ENCODE data around the gene CYP2S1. TPM values are rescaled to one million over a fixed set of nuclear protein-coding genes. Genes with fewer than 3 reads are reported as not detected.

The CYP2S1 gene
- total and polyA plus RNA-seq, 9 of the 15 experiments (the other 6 are each of a cell fraction or from before 2014, with no cell fraction given): 0.07 to 1.9 (median 0.41) TPM

DNA sequence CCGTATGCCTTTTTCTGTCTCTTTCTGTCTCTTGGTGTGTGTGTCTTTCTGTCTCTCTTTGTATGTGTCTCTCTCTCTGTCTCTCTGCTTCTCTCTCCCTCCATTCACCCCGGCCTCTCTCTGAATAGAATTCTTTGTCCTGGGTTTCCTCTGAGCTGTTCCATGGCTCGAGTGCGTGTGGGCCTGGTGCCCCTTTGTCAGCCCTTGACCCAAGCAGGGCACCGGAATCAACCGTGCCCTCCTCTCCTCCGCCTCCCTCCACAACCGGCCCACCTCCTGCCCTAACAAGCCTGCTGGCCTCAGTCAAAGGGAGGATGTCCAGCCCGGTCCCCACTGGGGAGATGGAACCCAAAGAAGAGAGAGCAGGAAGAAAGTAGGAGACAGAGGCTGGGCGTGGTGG lies 29.2 kb downstream of the CYP2S1 start (continued):
- TF ChIP-seq CHD7 (IDR thresholded peaks at IDR 0.05; ENCODE audit: low read depth, low read length) (no peak), CREB1 (IDR thresholded peaks at IDR 0.05) (no peak), CREB1 (CRISPR knock-in tag; IDR thresholded peaks at IDR 0.05) (no peak), GTF2E2 (tag; IDR thresholded peaks at IDR 0.05) (no peak), C11orf30 (IDR thresholded peaks at IDR 0.05; ENCODE audit: low read depth) (no peak), ZNF395 (CRISPR knock-in tag; IDR thresholded peaks at IDR 0.05) (no peak), HNRNPK (IDR thresholded peaks at IDR 0.05; ENCODE audit: low read depth, low read length, poor library complexity, severe bottlenecking) (no peak), SRSF1 (IDR thresholded peaks at IDR 0.05; ENCODE audit: low read depth, low read length) (no peak), ZKSCAN1 (IDR thresholded peaks at IDR 0.05; ENCODE audit: low read depth, low read length) (no peak), GABPB1 (CRISPR knock-in tag; IDR thresholded peaks at IDR 0.05) (no peak)
- TF ChIP-seq, protein P1, sequence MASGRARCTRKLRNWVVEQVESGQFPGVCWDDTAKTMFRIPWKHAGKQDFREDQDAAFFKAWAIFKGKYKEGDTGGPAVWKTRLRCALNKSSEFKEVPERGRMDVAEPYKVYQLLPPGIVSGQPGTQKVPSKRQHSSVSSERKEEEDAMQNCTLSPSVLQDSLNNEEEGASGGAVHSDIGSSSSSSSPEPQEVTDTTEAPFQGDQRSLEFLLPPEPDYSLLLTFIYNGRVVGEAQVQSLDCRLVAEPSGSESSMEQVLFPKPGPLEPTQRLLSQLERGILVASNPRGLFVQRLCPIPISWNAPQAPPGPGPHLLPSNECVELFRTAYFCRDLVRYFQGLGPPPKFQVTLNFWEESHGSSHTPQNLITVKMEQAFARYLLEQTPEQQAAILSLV (tag; IDR thresholded peaks at IDR 0.05): no peak
- TF ChIP-seq, protein P2, sequence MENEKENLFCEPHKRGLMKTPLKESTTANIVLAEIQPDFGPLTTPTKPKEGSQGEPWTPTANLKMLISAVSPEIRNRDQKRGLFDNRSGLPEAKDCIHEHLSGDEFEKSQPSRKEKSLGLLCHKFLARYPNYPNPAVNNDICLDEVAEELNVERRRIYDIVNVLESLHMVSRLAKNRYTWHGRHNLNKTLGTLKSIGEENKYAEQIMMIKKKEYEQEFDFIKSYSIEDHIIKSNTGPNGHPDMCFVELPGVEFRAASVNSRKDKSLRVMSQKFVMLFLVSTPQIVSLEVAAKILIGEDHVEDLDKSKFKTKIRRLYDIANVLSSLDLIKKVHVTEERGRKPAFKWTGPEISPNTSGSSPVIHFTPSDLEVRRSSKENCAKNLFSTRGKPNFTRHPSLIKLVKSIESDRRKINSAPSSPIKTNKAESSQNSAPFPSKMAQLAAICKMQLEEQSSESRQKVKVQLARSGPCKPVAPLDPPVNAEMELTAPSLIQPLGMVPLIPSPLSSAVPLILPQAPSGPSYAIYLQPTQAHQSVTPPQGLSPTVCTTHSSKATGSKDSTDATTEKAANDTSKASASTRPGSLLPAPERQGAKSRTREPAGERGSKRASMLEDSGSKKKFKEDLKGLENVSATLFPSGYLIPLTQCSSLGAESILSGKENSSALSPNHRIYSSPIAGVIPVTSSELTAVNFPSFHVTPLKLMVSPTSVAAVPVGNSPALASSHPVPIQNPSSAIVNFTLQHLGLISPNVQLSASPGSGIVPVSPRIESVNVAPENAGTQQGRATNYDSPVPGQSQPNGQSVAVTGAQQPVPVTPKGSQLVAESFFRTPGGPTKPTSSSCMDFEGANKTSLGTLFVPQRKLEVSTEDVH (IDR thresholded peaks at IDR 0.05; ENCODE audit: low read depth, partially characterized antibody): no peak
